ENCODE measurements around the gene PPP1R16B.

DNA sequence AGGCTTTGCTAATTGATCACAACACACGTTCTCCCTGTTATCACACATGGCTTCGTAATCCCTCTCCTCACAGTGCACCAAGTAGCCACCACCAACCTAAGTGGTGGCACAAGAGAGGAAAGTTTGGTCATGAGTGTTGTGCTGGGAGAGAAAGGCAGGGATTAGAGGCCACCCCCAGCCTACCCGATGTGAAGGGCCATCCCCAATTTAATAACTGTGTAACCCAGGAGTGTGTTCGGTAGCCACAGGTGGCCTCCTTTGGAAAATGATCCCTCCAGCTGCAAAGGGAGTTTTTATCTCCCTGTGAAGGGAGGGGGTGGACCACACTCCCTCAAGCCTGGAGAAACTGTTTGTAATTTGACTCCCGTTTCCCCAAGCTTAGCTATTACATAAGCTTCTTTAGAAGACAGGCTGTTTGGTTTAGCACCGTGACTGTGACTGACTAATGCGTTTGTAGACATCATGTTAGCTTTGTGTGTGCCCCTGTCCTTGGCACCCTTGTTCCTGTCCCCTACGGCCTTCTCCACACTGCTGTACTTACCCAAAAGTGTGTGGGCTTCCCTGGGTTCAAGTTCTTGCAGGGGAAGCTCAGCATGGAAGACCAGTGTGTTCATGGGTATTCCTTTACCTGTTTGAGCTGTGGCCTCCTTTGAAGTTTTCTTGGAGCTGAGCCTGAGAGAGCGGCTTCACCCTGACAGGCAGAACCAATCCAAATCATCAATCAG lies 20.6 kb downstream of the PPP1R16B start:
- TF ChIP-seq YY1 (IDR thresholded peaks at IDR 0.05; ENCODE audit: insufficient read depth, insufficient read length) (no peak), SUZ12 (IDR thresholded peaks at IDR 0.05; ENCODE audit: extremely low read depth, insufficient read depth, insufficient read length) (no peak)

Measured in NT2/D1 (cell line).